Naive B cell (primary cell): ENCODE data around the gene HLA-F. TPM values are rescaled to one million over a fixed set of nuclear protein-coding genes. Genes with fewer than 3 reads are reported as not detected.

Experiments used
- ATAC-seq, 2 donors: fragments of 150-1000 bp; cut with Tn5 transposase; 2 replicates each; pipeline ENCODE4 v1.10.0; 2021; ENCODE audit warnings: low read depth in 2 of 2, mild to moderate bottlenecking in 2 of 2, moderate library complexity in 2 of 2
- DNase-seq: peaks from one replicate; pipeline ENCODE4 v3.0.0; 2022
- H3K27ac Mint-ChIP-seq, 6 donors: one replicate each; pipeline ENCODE4 v1.8.0; 2020 to 2022; ENCODE audit warnings: mild to moderate bottlenecking in 6 of 6, mixed read lengths in 6 of 6, moderate library complexity in 5 of 6, inconsistent platforms in 2 of 6
- H3K27me3 Mint-ChIP-seq, 3 donors: one replicate each; pipeline ENCODE4 v1.8.0; 2021 to 2022; ENCODE audit warnings: mixed read lengths in 3 of 3, mild to moderate bottlenecking in 1 of 3
- H3K36me3 Mint-ChIP-seq, 2 donors: one replicate each; pipeline ENCODE4 v1.8.0; 2020 to 2022; ENCODE audit warnings: mixed read lengths in 2 of 2, inconsistent platforms in 1 of 2, mild to moderate bottlenecking in 1 of 2
- H3K4me1 Mint-ChIP-seq, 3 donors: one replicate each; pipeline ENCODE4 v1.8.0; 2020 to 2022; ENCODE audit warnings: mixed read lengths in 3 of 3, inconsistent platforms in 1 of 3, mild to moderate bottlenecking in 1 of 3, moderate library complexity in 1 of 3
- H3K4me3 Mint-ChIP-seq, 8 donors: one replicate each; pipeline ENCODE4 v1.8.0; 2020 to 2022; ENCODE audit warnings: mild to moderate bottlenecking in 8 of 8, mixed read lengths in 8 of 8, moderate library complexity in 8 of 8, inconsistent platforms in 2 of 8
- H3K9me3 Mint-ChIP-seq, 7 donors: one replicate each; pipeline ENCODE4 v1.8.0; 2020 to 2022; ENCODE audit warnings: mixed read lengths in 7 of 7, mild to moderate bottlenecking in 5 of 7, inconsistent platforms in 2 of 7, moderate library complexity in 1 of 7
- polyA plus RNA-seq, 6 donors: library from polyadenylated mRNA; unstranded; fragments of 300-500 nt; fragmentation: Illumina TruSeq; gene quantifications; one replicate each; pipeline ENCODE4 v1.2.3, GENCODE V29; 2021; ENCODE audit warnings: low read depth in 6 of 6

HLA-F gene
- polyA plus RNA-seq, 6 donors from 2014 or later = 212 to 354 (median 251) TPM

DNA sequence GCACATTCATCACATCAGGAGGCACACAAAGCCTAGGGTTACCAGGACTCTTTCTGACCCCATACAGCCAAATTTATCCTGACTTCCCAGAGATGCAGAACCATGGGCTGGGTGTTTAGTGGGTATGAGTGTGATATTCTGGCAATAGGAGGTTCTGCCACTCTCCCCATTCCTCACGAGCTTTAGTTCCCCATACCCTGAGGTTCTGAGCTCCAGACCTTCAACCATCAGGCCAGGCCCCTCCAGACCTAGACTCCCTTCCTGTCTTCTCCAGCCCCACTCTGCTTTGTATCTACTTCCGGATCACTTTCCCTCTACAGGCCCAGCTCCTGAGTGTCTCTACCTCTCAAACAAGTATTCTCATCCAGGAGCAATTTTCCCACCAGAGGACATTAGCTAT is 4.4 kb downstream of the HLA-F start:
- no peaks in the 10 kb centered on the region for H3K27me3 Mint-ChIP-seq
- H3K4me1 Mint-ChIP-seq = peaks cover 55 to 62% (median 58%) of the 10 kb centered on the region in 3 donors
- ATAC-seq = no peak

DNA sequence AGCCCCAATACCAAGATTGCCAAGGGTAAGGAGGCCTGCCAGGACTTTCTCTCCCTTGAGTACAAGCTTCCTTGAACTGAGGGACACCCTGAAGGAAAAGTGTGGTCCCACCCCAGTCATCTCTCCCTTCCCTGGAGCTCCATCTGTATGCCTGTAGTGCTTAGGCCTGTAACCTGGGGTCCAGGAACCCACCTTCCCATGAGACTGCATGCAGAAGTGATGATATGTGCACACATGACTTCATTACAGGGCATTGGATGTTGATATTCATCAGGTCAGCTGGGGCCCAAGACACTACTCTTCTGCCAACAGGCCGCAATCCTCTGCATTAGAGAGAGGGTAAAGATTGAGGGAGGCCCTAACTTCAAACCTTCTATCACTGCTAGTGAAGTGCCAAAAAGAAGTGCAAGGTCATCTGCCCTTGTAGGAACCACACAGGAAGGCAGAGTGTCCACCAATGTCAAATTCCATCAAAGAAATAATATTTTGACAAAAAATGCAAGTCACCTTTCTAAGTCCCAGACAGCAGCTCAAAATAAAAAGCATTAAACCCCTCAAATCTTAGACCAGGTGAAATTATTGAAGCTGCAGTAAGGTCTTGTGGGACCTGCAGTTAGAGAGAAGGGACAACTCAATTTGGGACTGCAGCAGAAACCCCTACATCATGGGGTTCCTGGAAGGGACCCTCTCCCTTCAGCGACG is 5.1 kb downstream of the HLA-F start:
- H3K4me1 Mint-ChIP-seq = peaks cover 52 to 55% (median 55%) of the 10 kb centered on the region in 3 donors
- H3K9me3 Mint-ChIP-seq = no peaks in the 10 kb centered on the region
- peak in 1 of 2 donors; percentile 1 for ATAC-seq
- peak overlapping the region in 4 of 6 donors; percentile 62 to 98 (median 74) for H3K27ac Mint-ChIP-seq
- peak overlapping the region in 2 of 8 donors; percentile 91 for H3K4me3 Mint-ChIP-seq
- peaks cover 13 to 22% of the 10 kb centered on the region in 2 donors for H3K36me3 Mint-ChIP-seq
- DNase-seq = no peak
- H3K27me3 Mint-ChIP-seq = no peaks in the 10 kb centered on the region

More for the DNA sequence above, 4.4 kb downstream of the HLA-F start:
- Mint-ChIP-seq H3K36me3 (peaks cover 13 to 22% of the 10 kb centered on the region in 2 donors), H3K4me3 (peak overlapping the region in 4 of 8 donors; percentile 6 to 91 (median 50)), H3K9me3 (no peaks in the 10 kb centered on the region), H3K27ac (peak overlapping the region in 4 of 6 donors; percentile 16 to 98 (median 61))
- DNase-seq = no peak

DNA sequence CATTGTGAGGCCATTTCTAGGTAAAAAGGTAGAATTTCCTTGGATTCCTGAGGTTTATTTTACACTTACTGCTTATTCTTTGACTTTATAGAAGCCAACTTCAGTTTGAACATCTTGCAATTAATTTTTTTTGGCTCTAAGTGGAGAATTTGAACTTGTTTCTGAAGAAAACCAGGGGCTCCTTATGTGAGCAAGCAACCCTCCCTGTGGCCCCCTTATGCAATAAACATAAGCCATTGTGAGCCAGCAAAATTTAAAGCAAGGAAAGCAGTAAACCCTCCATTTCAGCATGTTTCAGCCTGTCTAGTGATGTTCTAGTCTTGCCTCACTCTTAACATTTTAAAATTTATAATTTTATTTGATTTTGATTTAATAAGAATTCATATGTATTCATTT is 5.6 kb downstream of the HLA-F start:
- peaks cover 51 to 55% (median 52%) of the 10 kb centered on the region in 3 donors for H3K4me1 Mint-ChIP-seq
- no peak for DNase-seq
- peaks cover 13 to 22% of the 10 kb centered on the region in 2 donors for H3K36me3 Mint-ChIP-seq

DNA sequence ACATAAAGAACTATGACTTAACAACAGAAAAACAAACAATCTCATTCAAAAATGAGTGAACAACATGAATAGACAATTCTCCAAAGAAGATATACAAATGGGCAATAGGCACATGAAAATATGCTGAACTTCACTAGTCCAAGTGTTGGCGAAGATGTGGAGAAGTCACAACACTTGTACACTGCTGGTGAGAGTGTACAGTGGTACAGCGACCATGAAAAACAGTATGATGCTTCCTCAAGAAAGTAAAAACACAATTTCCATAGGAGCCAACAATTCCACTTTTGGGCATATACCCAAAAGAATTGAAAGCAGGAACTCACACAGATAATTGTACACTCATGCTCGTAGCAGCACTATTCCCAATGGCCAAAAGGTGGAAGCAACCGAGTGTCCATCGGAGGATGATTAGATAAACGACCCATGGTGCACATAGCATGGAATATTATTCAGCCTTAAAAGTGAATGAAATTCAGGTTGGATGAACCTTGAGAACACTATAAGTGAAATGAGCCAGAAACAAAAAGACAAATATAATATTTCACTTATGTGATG is 6.6 kb downstream of the HLA-F start:
- H3K4me1 Mint-ChIP-seq = peaks cover 47 to 53% (median 49%) of the 10 kb centered on the region in 3 donors
- H3K4me3 Mint-ChIP-seq = no peak overlapping the region
- peaks cover 13 to 22% of the 10 kb centered on the region in 2 donors for H3K36me3 Mint-ChIP-seq
- ATAC-seq (no peak), DNase-seq (no peak)
- no peaks in the 10 kb centered on the region for H3K9me3 Mint-ChIP-seq
- H3K27ac Mint-ChIP-seq = peak overlapping the region in 5 of 6 donors; percentile 9 to 98 (median 25)
- H3K27me3 Mint-ChIP-seq = no peaks in the 10 kb centered on the region

More for the DNA sequence above, 5.6 kb downstream of the HLA-F start:
- Mint-ChIP-seq H3K27me3 (no peaks in the 10 kb centered on the region), H3K27ac (peak overlapping the region in 2 of 6 donors; percentile 78 to 98), H3K9me3 (no peaks in the 10 kb centered on the region), H3K4me3 (peak overlapping the region in 1 of 8 donors; percentile 91)
- ATAC-seq = no peak

DNA sequence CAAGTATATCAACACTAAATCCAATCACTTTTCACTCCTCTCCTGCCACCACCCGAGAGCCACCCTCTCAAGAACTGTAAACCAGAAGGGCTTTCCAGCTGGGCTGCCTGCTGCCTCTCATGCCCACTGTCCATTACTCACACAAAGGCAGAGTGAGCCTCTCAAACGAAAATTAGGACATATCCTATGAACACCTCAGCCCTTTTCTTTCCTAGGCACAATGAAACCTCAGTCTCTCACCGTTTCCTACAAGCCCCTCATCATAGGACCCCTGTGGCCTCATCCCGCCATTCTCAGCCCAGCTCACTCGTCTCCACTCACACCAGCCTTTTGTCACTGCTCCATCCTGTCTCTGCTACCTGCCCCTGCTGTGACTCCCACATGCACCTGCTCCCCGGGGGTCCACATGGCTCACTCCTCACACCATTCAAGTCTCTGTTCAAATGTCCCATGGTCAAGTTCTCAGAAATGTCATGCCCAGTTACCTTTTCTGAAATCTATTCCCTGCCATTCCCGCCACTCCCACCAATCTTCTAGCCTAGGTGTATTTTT is 7.4 kb downstream of the HLA-F start:
- Mint-ChIP-seq H3K4me1 (peaks cover 40 to 46% (median 41%) of the 10 kb centered on the region in 3 donors), H3K27me3 (no peaks in the 10 kb centered on the region), H3K4me3 (peak overlapping the region in 1 of 8 donors; percentile 13), H3K27ac (peak overlapping the region in 5 of 6 donors; percentile 5 to 98 (median 62)), H3K9me3 (no peaks in the 10 kb centered on the region), H3K36me3 (peaks cover 13 to 20% of the 10 kb centered on the region in 2 donors)
- ATAC-seq (no peak), DNase-seq (no peak)

DNA sequence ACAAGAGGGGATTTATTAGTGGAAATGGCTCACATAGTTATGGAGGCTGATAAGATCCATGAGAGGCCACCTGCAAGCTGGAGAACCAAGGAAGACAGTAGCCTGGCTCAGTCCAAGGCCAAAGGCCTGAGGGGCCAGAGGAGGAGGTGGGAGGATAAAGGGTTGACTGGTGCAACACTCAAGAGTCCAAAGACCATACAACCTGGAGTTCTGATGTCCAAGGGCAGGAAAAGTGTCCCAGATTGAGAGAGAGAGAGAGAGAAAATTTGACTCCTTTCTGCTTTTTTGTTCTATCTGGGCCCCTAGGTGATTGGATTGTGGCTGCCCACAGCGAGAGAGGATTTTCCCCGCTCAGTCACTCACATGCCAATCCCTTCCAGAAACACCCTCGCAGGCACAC is 8.0 kb downstream of the HLA-F start:
- Mint-ChIP-seq H3K27me3 (no peaks in the 10 kb centered on the region), H3K4me3 (no peak overlapping the region), H3K9me3 (no peaks in the 10 kb centered on the region), H3K36me3 (peaks cover 13 to 14% of the 10 kb centered on the region in 2 donors), H3K27ac (peak overlapping the region in 3 of 6 donors; percentile 49 to 98 (median 62)), H3K4me1 (peaks cover 34 to 40% (median 35%) of the 10 kb centered on the region in 3 donors)
- no peak for ATAC-seq
- no peak for DNase-seq

DNA sequence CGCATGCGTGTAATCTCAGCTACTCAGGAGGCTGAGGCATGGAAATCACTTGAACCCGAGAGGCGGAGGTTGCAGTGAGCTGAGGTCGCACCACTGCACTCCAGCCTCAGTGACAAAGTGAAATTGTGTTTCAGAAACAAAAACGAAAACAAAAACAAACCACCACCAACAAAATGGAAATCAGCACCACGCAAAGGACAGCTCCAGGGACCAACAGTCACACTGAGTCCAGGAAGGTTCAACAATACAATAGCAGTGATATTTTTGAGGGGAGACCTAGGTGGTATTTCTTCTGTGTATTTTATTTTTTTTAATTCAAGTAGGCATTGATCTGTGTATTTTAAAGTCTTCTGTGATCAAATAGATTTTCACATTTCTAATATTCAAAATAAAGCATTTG is 9.8 kb downstream of the HLA-F start:
- H3K4me1 Mint-ChIP-seq = peaks cover 16 to 23% (median 19%) of the 10 kb centered on the region in 3 donors

DNA sequence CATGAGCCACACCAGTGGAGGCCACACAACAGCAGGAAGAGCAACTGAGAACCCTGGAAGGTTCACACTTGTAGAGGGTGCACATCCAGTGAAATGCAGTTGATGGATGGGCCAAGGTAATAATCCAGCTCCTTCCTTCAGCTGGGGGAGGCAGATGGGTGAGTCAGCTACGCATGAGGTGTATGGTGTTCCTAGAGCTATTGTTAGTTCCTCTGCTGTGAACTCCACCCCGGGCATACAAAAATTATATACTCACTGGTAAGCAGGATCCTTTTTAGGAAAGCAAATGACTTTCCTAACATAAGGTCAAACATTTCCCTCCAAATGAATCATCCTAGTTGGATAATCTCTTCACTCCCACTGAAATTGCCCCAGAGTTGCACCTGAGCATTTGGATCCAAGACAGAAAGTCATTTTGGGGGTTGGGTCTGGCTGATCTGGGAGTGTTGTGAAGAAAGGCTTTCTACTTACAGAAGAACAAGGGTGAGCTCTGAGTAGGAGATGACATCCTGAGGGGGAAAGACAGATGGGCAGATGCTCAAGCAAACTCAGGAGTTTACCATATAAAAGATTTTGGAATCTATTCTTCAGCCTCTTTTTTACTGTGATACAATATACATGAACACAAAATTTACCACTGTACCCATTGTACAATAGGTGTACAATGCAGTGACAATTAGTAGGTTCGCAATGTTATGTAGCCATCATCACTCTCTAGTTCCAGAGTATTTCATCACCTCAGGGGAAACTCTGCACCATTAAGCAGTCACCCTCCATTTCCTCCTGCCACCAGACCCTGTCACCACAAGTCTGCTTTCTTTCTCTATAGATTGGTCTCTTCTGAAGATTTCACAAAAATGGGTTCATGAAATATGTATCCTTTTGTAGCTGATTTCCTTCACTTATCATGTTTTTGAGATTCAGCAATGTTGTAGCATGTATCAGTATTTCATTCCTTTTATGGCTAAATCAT is 11.1 kb downstream of the HLA-F start:
- Mint-ChIP-seq H3K27me3 (no peaks in the 10 kb centered on the region), H3K27ac (peak overlapping the region in 1 of 6 donors; percentile 15), H3K4me1 (peaks cover 13 to 15% (median 15%) of the 10 kb centered on the region in 3 donors), H3K36me3 (no peaks in the 10 kb centered on the region), H3K4me3 (no peak overlapping the region), H3K9me3 (no peaks in the 10 kb centered on the region)
- DNase-seq = no peak
- ATAC-seq = peak; percentile 32 to 51

More for the DNA sequence above, 9.8 kb downstream of the HLA-F start:
- no peaks in the 10 kb centered on the region for H3K27me3 Mint-ChIP-seq
- no peak for DNase-seq
- H3K36me3 Mint-ChIP-seq = peaks cover 0 to 5% of the 10 kb centered on the region in 2 donors
- peak overlapping the region in 1 of 6 donors; percentile 54 for H3K27ac Mint-ChIP-seq
- H3K9me3 Mint-ChIP-seq = no peaks in the 10 kb centered on the region
- H3K4me3 Mint-ChIP-seq = no peak overlapping the region
- ATAC-seq = no peak

DNA sequence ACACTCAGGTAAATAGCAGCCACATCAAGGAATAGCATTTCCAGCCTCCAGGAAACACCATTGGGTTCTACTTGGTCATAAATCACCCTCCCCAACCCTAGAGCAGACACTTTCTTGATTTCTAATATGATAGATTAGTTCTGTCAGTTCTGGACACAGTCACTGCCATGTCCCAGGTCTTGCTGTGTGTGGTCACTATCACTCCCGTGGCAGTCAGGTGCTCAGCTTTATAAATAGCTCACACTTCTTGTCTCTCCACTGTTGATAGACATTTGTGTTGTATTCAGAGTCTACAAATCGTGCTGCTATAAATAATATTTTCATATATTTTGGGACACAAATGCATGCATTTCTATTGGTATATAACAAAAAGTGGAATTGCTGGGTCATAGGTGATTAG is 13.3 kb downstream of the HLA-F start:
- no peaks in the 10 kb centered on the region for H3K9me3 Mint-ChIP-seq
- no peak overlapping the region for H3K4me3 Mint-ChIP-seq
- peaks cover 7 to 10% (median 8%) of the 10 kb centered on the region in 3 donors for H3K4me1 Mint-ChIP-seq
- no peaks in the 10 kb centered on the region for H3K27me3 Mint-ChIP-seq
- ATAC-seq (no peak), DNase-seq (no peak)
- H3K27ac Mint-ChIP-seq = no peak overlapping the region
- no peaks in the 10 kb centered on the region for H3K36me3 Mint-ChIP-seq

DNA sequence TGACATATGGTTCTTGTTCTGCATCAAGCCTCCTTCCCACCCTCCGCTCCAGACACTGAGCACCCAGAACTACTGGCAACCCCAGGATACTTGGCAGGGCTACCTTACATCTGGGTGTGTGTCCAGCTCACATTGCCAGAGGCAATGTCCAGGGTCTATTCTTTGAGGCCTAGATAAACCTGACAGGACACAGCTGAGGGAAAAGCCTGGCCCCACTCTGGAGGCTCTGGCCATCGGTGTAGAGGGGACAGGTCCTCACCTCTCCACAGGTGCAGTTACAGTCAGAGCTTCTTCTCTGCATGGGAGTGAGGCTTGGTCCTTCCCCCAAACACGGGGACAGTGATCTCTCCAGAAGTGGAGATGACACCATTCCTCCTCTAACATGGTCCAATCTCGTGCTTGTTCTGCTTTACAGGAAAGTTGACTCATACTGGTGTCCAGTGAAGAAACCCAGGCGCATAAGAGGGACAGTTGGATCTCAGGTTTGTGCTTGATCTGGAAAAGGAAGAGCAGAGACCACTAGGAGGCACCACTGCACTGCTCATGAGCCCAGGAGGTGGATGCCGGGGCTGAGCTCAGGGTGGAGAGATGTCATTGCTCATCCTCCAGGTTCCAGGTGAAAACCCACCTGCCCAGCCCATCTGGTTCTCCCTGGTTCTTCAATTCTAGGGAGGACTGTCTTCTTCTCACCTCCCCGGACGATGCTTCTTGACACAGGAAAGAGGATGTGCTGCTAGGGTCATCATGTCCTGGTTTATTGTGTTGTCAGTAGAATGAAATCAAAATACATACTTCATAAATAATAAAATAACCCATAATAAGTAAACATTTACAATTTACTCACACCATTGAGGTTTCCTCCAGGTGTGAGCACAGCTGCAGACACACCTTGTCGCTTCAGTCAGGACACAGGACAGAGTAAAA is 14.7 kb downstream of the HLA-F start:
- no peaks in the 10 kb centered on the region for H3K27me3 Mint-ChIP-seq
- H3K4me1 Mint-ChIP-seq = peaks cover 7 to 10% (median 8%) of the 10 kb centered on the region in 3 donors
- no peak overlapping the region for H3K4me3 Mint-ChIP-seq
- no peak overlapping the region for H3K27ac Mint-ChIP-seq
- no peaks in the 10 kb centered on the region for H3K36me3 Mint-ChIP-seq
- ATAC-seq = peak; percentile 78 to 94
- no peaks in the 10 kb centered on the region for H3K9me3 Mint-ChIP-seq
- peak; percentile 62 for DNase-seq

DNA sequence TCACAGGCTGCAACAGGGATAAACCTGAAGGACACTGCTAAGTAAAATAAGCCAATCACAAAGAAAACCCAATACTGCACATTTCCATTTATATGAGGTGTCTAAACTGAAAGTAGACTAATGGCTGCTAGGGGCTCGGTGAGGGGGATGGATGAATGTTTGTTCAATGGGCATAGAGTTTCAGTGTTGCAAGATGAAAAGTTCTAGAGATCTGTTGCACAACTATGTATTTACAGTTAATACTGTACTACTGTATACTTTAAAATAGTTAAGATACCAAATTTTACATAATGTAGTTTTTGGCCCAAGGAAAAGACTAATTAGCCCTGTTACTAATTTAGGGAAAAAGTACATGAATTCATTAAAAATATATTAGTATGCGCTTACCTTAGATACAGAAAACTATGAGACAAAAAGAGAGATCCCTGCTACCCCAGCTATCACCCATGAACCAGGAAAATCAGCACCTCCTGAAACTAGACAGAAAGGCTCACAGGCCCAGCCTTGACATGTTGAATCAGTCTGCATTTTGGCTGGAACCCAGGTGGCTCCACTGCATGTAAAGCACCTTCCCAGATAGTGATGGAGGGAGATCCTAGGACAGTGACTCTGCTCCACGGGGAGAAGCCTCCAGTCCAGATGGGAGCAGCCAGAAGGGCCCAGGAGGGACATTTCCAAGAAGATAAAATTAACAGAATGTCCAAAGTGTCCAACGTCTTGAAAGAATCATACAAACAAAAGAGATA is 16.1 kb downstream of the HLA-F start:
- H3K9me3 Mint-ChIP-seq = no peaks in the 10 kb centered on the region
- DNase-seq = no peak

More for the DNA sequence above, 16.1 kb downstream of the HLA-F start:
- Mint-ChIP-seq H3K27ac (peak overlapping the region in 1 of 6 donors; percentile 16), H3K4me1 (peaks cover 6 to 10% (median 6%) of the 10 kb centered on the region in 3 donors), H3K4me3 (no peak overlapping the region), H3K27me3 (no peaks in the 10 kb centered on the region), H3K36me3 (no peaks in the 10 kb centered on the region)
- no peak for ATAC-seq
